HG03060 (cell line): Measurements from ENCODE around the gene CSNK1G2.

Source experiments
- ATAC-seq: cut with Tn5 transposase; IDR thresholded peaks from one replicate; pipeline ENCODE4 v1.9.1; 2021; ENCODE audit warnings: low read depth, moderate number of reproducible peaks; ENCODE audit not compliant: unreplicated experiment

CSNK1G2 gene

DNA sequence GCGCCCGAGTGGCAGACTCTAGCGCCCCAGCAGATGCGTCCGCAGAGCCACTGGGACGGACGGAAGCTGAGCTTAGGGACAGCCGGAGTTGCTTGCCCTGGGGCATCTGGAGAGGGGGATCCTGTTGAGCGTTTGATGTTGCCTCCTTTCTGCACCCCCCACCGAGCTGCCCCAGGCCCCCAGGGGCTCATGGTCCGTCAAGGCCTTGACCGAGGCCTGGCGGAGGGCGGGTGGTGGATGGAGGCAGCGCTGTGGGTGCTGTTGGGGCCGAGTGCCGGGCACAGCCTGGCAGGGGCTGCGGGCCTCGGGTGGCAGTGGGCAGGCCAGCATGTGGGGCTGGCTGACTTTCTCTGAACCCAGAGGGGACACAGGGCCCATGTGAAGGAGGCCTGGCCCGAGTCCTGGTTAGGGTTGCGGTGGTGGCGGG, 2.7 kb downstream of the CSNK1G2 start:
- no peak for ATAC-seq

GRCh38 chr19:1944088-1944915, 3.3 kb downstream of the CSNK1G2 start:
- ATAC-seq: no peak

- no peak for ATAC-seq
Measured at GRCh38 chr19:1944916-1945561, 4.1 kb downstream of the CSNK1G2 start.

GRCh38 chr19:1945899-1946298, 4.9 kb downstream of the CSNK1G2 start:
- ATAC-seq: no peak

GRCh38 chr19:1947651-1948209, 6.8 kb downstream of the CSNK1G2 start:
- ATAC-seq: no peak

- no peak for ATAC-seq
Measured at GRCh38 chr19:1949304-1950101, 8.5 kb downstream of the CSNK1G2 start.

- no peak for ATAC-seq
Measured at GRCh38 chr19:1950640-1951039, 9.7 kb downstream of the CSNK1G2 start.

DNA sequence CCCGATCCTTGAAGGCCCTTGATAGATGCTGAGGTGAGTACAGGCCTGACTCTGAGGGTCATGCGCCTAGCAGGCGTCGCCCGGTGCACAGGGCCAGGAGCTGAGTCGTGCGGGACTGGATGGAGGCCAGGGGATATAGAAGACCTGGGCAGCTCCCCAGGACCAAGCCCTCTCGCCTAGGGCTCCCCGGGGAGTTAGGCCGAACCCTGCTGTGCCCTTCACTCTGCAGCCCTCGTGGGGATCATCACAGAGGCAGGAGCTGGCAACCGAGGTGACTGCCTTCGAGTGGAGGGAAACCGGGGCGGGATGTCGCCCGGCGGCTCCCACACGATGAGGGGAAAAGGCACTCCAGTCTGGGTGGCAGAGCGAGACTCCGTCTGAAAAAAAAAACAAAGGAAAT, 11.7 kb downstream of the CSNK1G2 start:
- no peak for ATAC-seq

DNA sequence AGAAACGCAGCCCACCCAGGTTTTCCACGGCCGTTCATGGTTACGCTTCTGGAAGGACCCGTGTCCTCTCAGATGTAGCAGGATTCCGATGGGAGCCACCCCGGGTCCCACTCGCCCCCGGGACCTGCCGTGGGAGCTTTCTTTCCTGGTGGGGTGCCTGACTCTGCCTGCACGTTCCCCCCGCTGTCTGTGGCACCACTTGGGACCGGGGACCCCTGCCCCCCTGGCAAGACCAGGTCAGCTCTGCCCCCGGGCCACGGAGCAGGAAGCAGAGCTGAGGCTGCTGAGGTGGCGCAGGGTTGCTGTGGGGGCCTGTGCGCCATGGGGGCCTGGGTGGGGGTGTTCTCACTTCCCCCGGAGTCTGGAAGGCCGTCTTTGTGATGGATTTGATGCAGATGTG, 12.1 kb downstream of the CSNK1G2 start:
- no peak for ATAC-seq

DNA sequence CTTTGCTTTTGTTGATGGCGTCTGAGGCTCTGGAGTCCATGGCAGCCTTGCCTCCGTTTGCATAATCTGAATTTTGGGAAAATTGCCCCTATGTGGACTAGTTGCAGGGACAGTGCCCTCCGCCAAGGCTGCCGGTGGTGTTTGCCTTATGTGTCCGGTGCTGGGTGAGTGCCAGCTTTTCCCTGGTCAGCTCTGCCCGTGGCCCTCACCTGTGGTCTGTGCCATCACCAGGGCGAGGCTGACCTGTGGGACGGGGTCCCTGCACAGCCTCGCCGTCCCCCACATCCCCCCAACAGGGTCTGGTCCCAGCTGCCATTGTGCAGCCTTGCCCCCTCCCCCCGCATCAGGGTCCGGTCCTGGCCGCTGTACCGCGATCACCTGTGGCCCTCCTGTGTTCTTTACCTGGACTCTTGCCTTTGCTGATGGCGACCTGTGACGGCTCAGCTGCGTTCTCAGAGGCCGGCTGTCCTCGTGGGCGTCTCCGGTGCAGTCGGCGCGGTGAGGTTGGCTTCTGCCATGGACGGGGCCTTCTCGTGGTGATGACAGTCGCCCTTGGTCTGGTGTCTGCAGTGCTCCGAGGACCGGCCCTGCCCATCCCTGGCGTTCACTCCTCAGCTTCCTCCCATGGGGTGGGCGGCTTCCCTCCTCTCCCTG, 12.6 kb downstream of the CSNK1G2 start:
- no peak for ATAC-seq

DNA sequence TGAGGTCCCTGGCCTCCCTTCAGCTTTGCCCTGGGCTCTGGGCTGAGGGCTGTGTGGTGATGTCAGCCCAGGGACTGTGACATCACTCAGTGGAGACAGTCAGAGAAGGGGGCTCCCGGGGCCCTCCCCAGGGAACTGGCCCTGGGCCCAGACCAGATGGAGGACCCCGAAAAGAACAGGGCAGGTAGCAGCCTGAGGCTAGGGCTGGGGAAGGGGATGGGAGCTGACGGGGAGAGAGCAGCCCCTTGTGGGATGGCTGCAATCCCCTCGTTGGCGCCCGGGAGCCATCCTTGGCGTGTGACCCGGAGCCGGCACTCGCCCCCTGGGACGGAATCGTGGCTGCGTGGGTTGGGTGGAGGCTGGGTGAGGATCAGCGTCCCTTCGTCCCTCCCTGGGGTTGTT, 13.6 kb downstream of the CSNK1G2 start:
- ATAC-seq: no peak

DNA sequence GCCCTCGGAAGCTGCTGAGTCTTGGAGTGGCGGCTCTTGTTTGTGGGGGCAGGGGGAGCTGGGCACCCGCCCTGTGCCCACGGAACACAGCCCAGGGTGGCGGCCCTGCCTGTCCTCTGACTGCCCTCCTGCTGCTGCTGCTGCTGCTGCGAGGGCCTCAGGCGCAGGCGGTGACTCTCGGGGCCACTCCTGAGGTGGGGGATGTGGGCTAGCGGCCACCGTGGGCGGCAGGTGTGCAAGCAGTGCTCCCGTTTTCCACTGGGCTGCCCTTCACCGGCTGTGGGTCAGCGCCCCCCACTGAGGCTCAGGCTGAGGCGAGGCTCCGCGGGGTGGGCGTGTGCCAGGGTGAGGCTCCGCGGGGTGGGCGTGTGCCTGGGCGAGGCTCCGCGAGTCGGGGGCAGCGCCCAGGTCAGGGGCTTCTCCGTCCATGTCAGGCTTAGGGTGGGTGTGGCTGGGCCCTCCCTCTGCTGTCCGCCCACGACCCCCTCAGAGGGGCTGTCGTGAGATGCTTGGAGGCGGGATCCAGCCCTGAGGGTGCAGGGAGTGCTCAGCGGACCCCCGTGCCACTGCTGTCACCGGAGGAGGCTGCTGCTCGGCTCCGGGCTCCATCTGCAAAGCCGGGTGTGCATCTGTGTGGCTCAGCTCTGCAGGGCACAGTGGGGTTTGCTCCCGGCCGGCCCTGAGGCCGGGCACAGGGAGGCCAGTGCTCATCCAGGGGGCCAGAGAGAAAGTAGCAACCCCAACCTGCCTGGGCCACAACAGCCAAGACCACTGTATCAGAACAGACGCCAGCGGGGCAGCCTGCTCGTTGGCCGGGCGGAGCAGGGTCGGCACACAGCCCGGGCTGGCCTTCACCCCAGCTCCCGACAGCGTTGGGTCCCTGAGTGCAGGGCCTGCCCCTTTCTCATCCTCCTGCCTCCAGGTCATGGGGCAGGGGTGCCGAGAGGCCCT, 14.5 kb downstream of the CSNK1G2 start:
- no peak for ATAC-seq

- no peak for ATAC-seq
Measured at GRCh38 chr19:1956122-1956494, 15.1 kb downstream of the CSNK1G2 start.

DNA sequence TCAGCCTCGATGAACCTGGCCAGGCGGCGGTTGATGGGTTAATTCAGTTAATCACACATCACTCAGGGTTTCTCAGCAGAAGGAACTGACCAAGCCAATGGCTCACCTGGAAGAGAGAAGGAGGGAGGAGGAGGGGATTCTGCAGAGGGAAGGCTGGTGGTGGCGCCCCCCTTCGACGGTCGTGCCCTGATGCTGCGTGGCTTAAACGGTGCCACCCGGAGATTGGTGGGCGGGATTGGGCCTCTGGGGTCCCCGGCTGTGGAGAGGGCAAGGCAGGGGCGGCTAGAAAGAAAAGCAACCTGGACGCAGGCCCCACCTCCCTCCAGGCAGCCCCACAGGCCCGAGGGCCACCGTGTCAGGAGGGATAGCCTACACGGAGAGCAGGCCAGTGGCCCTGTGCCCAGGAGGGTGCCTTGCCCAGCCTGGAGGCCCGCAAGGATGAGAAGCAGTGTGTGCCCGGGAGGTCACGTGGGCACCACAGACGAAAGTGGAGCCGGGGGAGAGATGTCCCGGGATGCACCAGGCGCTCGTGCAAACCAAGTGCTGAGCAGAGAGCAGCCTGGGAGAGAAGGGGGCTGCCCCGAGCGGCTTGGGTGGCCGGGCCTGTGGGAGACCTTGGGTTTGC, 16.0 kb downstream of the CSNK1G2 start:
- no peak for ATAC-seq

GRCh38 chr19:1957562-1958248, 16.7 kb downstream of the CSNK1G2 start:
- no peak for ATAC-seq

GRCh38 chr19:1959928-1960589, 19.1 kb downstream of the CSNK1G2 start:
- no peak for ATAC-seq

- ATAC-seq: no peak
Measured at GRCh38 chr19:1961000-1961883, 20.3 kb downstream of the CSNK1G2 start.
